ENCODE measurements around the gene ARSI. TPM values are rescaled to one million over a fixed set of nuclear protein-coding genes. Genes with fewer than 3 reads are reported as not detected.

Gene ARSI
- total RNA-seq, 4 donors from 2014 or later = 7.3 to 17.0 (median 8.1) TPM

DNA sequence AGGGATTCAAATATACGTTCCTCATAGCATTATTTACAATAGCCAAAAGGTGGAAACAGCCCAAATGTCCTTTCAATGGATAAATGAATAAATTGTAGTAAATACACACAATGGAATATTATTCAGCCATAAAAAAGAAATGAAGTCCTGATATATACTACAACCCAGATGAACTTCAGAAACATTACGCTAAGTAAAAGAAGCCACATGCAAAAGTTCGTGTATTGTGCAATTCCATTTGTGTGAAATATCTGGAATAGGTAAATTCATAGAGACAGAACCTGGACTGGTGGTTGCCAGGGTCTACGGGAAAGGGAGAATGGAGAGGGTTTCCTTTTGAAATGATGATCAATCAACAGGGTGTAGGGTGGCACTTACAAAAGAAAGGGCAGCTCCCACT, 12.5 kb upstream of the ARSI start:
- TF ChIP-seq CTCF (IDR thresholded peaks at IDR 0.05) (no peak), EP300 (IDR thresholded peaks at IDR 0.05) (no peak), POLR2A (IDR thresholded peaks at IDR 0.05) (no peak)

GRCh38 chr5:150313921-150314716, 11.4 kb upstream of the ARSI start:
- Histone ChIP-seq H3K27me3 (no peaks in the 10 kb centered on the region), H3K4me3 (no peak overlapping the region), H3K9me3 (no peaks in the 10 kb centered on the region), H3K36me3 (no peaks in the 10 kb centered on the region), H3K27ac (no peak overlapping the region), H3K4me1 (peaks cover 0 to 24% (median 5%) of the 10 kb centered on the region in 4 donors)
- DNase-seq (ENCODE audit: low spot score in 2 of 2) = no peak
- TF ChIP-seq POLR2A (IDR thresholded peaks at IDR 0.05) (no peak), EP300 (IDR thresholded peaks at IDR 0.05) (no peak), CTCF (IDR thresholded peaks at IDR 0.05) (no peak)
- 67 to 72% methylated on average over 6 of the region's 6 CpGs for WGBS, 2 donors

More for the DNA sequence above, 12.5 kb upstream of the ARSI start:
- Histone ChIP-seq H3K4me3 (no peak overlapping the region), H3K9me3 (no peaks in the 10 kb centered on the region), H3K4me1 (peaks cover 0 to 25% (median 2%) of the 10 kb centered on the region in 4 donors), H3K36me3 (no peaks in the 10 kb centered on the region), H3K27me3 (no peaks in the 10 kb centered on the region), H3K27ac (no peak overlapping the region)
- 91 to 95% methylated on average over 4 of the region's 4 CpGs for WGBS, 2 donors
- DNase-seq (ENCODE audit: low spot score in 2 of 2) = no peak

- H3K27me3 ChIP-seq = no peaks in the 10 kb centered on the region
- WGBS, 2 donors = 86 to 92% methylated on average over 6 of the region's 6 CpGs
- DNase-seq (ENCODE audit: low spot score in 2 of 2) = no peak
- no peaks in the 10 kb centered on the region for H3K36me3 ChIP-seq
- no peak overlapping the region for H3K27ac ChIP-seq
- peaks cover 0 to 27% (median 7%) of the 10 kb centered on the region in 4 donors for H3K4me1 ChIP-seq
- no peak overlapping the region for H3K4me3 ChIP-seq
- no peaks in the 10 kb centered on the region for H3K9me3 ChIP-seq
- TF ChIP-seq CTCF (IDR thresholded peaks at IDR 0.05) (no peak), EP300 (IDR thresholded peaks at IDR 0.05) (no peak), POLR2A (IDR thresholded peaks at IDR 0.05) (no peak)
These were observed 10.8 kb upstream of the ARSI start for GRCh38 chr5:150313501-150313900.

GRCh38 chr5:150312518-150312917, 9.8 kb upstream of the ARSI start:
- DNase-seq (ENCODE audit: low spot score in 2 of 2) = no peak
- Histone ChIP-seq H3K27ac (no peak overlapping the region), H3K27me3 (no peaks in the 10 kb centered on the region), H3K36me3 (no peaks in the 10 kb centered on the region), H3K4me1 (peaks cover 0 to 30% (median 6%) of the 10 kb centered on the region in 4 donors), H3K4me3 (no peak overlapping the region), H3K9me3 (no peaks in the 10 kb centered on the region)
- no peak for TF ChIP-seq CTCF (IDR thresholded peaks at IDR 0.05)
- no peak for TF ChIP-seq POLR2A (IDR thresholded peaks at IDR 0.05)
- no peak for TF ChIP-seq EP300 (IDR thresholded peaks at IDR 0.05)
- 92% methylated on average over 6 of the region's 6 CpGs for WGBS, 2 donors

DNA sequence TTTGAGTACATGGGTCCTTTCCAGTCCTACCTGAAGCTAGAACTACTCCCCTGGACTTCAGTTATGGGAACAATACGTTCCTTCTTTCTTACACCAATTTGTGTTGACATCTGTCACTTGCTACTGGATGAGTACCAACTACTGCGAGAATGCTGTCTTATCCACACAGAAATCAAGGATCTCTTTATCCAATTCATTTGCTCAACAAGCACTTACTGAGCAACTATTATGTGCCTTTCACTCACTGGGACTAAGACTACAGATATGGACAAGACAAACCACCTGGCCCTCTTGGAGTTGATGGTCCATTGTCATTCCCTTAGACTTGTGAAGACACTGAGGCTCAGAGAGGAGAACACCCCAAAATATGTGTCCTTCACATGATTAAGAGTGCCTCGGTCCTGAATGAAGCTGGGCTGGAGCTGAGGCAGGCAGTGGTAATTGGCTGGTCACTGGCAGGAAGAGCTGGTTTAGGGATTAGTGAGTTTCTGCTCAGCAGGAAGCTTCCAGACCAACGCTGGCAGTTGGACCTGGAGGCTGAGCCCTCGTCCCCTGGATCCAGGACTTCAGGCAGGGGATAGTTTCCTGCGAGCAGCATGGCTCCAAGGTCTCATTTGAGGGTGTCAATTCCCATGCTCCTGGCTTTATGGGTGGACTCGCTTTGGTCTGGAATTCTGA, 8.4 kb upstream of the ARSI start:
- Histone ChIP-seq H3K4me3 (no peak overlapping the region), H3K36me3 (no peaks in the 10 kb centered on the region), H3K27ac (no peak overlapping the region), H3K27me3 (no peaks in the 10 kb centered on the region), H3K4me1 (peaks cover 0 to 34% (median 5%) of the 10 kb centered on the region in 4 donors), H3K9me3 (no peaks in the 10 kb centered on the region)
- TF ChIP-seq EP300 (IDR thresholded peaks at IDR 0.05) (no peak), POLR2A (IDR thresholded peaks at IDR 0.05) (no peak), CTCF (IDR thresholded peaks at IDR 0.05) (no peak)
- DNase-seq (ENCODE audit: low spot score in 2 of 2) = no peak
- 78 to 82% methylated on average over 6 to 7 of the region's 7 CpGs for WGBS, 2 donors

Data from tibial nerve (tissue), 4 donors.